Fibroblast of skin of right quadriceps (primary cell): Measurements from ENCODE around the gene CLEC4A.
"Not testable (repeated sequence)": the region's sequence is repeated elsewhere in the genome, so short reads cannot be mapped to it uniquely, and the experiment has no call there.

Source experiments
- DNase-seq: peaks from one replicate; pipeline ENCODE4 v3.0.0-alpha.2; 2013

Gene CLEC4A

GRCh38 chr12:8134398-8134930, 11.0 kb downstream of the CLEC4A start:
- not testable (repeated sequence) for DNase-seq

GRCh38 chr12:8141647-8142046, 18.2 kb downstream of the CLEC4A start:
- DNase-seq: not testable (repeated sequence)

- no peak for DNase-seq
Observed at GRCh38 chr12:8143261-8143660, 19.8 kb downstream of the CLEC4A start.

- DNase-seq: peak; percentile 91
Observed at GRCh38 chr12:8145754-8146441, 22.5 kb downstream of the CLEC4A start.

- DNase-seq: no peak
Observed at GRCh38 chr12:8146442-8146771, 23.0 kb downstream of the CLEC4A start.

- DNase-seq: no peak
Observed at GRCh38 chr12:8154526-8154925, 31.1 kb downstream of the CLEC4A start.

- peak; percentile 15 for DNase-seq
Observed at GRCh38 chr12:8156416-8156815, 33.0 kb downstream of the CLEC4A start.

GRCh38 chr12:8156845-8157244, 33.4 kb downstream of the CLEC4A start, which contains the start of gene ZNF705A:
TSS of gene ZNF705A (plus strand) at chr12:8157015. CDS start at chr12:8172626, 15,611 bp downstream.
- peak; percentile 86 for DNase-seq

GRCh38 chr12:8157484-8158198, 34.2 kb downstream of the CLEC4A start:
- no peak for DNase-seq

- DNase-seq: not testable (repeated sequence)
Observed at GRCh38 chr12:8172911-8173310, 49.5 kb downstream of the CLEC4A start.

- DNase-seq: peak; percentile 71
Observed at GRCh38 chr12:8179989-8180585, 56.7 kb downstream of the CLEC4A start.

GRCh38 chr12:8181271-8181670, 57.9 kb downstream of the CLEC4A start:
- DNase-seq: not testable (repeated sequence)

- DNase-seq: not testable (repeated sequence)
Observed at GRCh38 chr12:8182923-8183322, 59.5 kb downstream of the CLEC4A start.

- not testable (repeated sequence) for DNase-seq
Observed at GRCh38 chr12:8183346-8183745, 59.9 kb downstream of the CLEC4A start.

- not testable (repeated sequence) for DNase-seq
Observed at GRCh38 chr12:8184206-8184605, 60.8 kb downstream of the CLEC4A start.

- DNase-seq: not testable (repeated sequence)
Observed at GRCh38 chr12:8188088-8188487, 64.7 kb downstream of the CLEC4A start.
